ENCODE data around the gene USP6NL. TPM values are rescaled to one million over a fixed set of nuclear protein-coding genes. Genes with fewer than 3 reads are reported as not detected.

Gene USP6NL
- total and polyA plus RNA-seq, 2 of the 8 experiments (the other 6 are each of a cell fraction or from before 2014, with no cell fraction given): 10.9 to 28.8 TPM

DNA sequence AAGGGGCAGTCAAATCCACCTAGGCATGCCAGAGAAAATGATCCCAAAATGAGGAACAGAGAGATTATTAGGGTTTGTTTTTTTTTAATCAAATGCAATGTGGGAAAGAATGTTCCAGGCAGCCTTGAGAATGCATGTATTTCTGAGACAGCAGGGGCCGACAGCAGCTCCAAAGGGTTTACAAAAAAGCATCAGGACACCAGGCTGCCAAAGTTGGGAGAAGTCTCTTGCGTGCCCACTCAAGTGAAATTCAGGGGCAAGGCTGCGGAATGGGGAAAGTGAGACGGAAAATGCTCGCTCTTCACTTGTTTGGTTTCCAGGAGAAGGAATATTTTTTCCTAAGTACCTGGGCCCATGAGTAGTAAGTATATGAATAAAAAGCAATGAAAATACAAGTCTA, 101.2 kb downstream of the USP6NL start (continued):
- TF ChIP-seq, protein P1, sequence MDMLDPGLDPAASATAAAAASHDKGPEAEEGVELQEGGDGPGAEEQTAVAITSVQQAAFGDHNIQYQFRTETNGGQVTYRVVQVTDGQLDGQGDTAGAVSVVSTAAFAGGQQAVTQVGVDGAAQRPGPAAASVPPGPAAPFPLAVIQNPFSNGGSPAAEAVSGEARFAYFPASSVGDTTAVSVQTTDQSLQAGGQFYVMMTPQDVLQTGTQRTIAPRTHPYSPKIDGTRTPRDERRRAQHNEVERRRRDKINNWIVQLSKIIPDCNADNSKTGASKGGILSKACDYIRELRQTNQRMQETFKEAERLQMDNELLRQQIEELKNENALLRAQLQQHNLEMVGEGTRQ (IDR thresholded peaks at IDR 0.05; ENCODE audit: low read length): no peak
- no peak for TF ChIP-seq POLR2A (IDR thresholded peaks at IDR 0.05; ENCODE audit: control extremely low read depth in 1 of 2, low read depth in 2 of 2, low read length in 2 of 2)
- TF ChIP-seq FOSL1 (IDR thresholded peaks at IDR 0.05; ENCODE audit: insufficient read depth, low read depth, low read length): no peak
- TF ChIP-seq TEAD4 (IDR thresholded peaks at IDR 0.05; ENCODE audit: low read depth, low read length): no peak
